Skeletal muscle satellite cell (primary cell): ENCODE measurements around the gene TCP10L. TPM values are rescaled to one million over a fixed set of nuclear protein-coding genes. Genes with fewer than 3 reads are reported as not detected.
A peak's percentile ranks its signal among the peaks of the same experiment; 100 is the strongest.
"Not testable (repeated sequence)": the region's sequence is repeated elsewhere in the genome, so short reads cannot be mapped to it uniquely, and the experiment has no call there.

ENCODE experiments used
- H3K27me3 ChIP-seq: 2 replicates; pipeline ENCODE4 v1.7.0; 2013; ENCODE audit warnings: low read length; ENCODE audit not compliant: control insufficient read depth, insufficient read depth
- H3K36me3 ChIP-seq: 2 replicates; pipeline ENCODE4 v1.7.0; 2013; ENCODE audit warnings: mild to moderate bottlenecking, control low read depth, low read length; ENCODE audit not compliant: insufficient read depth
- H3K4me1 ChIP-seq: 2 replicates; pipeline ENCODE4 v1.7.0; 2013; ENCODE audit warnings: low read length; ENCODE audit not compliant: control insufficient read depth, insufficient read depth
- H3K4me2 ChIP-seq: 2 replicates; pipeline ENCODE4 v1.7.0; 2013; ENCODE audit warnings: mild to moderate bottlenecking, low read length
- H3K4me3 ChIP-seq: 2 replicates; pipeline ENCODE4 v1.7.0; 2013; ENCODE audit warnings: low read length
- H3K9ac ChIP-seq: 2 replicates; pipeline ENCODE4 v1.7.0; 2013; ENCODE audit warnings: mild to moderate bottlenecking, low read depth, low read length, moderate library complexity
- H3K9me3 ChIP-seq: replicated peaks from 2 replicates; pipeline ENCODE4 v1.7.0; 2013; ENCODE audit warnings: mild to moderate bottlenecking, control low read depth, low read length
- small RNA-seq: library from RNA; depleted of rRNA; stranded (forward); fragments of <200 nt; gene quantifications from one replicate; pipeline ENCODE3, GENCODE V24; 2012

Gene TCP10L

GRCh38 chr21:32533611-32534010 lies 51.7 kb downstream of the TCP10L start:
- Histone ChIP-seq H3K9me3 (no peaks in the 10 kb centered on the region), H3K36me3 (no peaks in the 10 kb centered on the region), H3K9ac (no peak overlapping the region), H3K4me3 (no peak overlapping the region), H3K4me1 (no peaks in the 10 kb centered on the region), H3K4me2 (no peak overlapping the region), H3K27me3 (no peaks in the 10 kb centered on the region)

- H3K4me2 ChIP-seq, result no peak overlapping the region
These were observed 52.3 kb downstream of the TCP10L start for GRCh38 chr21:32533053-32533452.

GRCh38 chr21:32532636-32533035 lies 52.7 kb downstream of the TCP10L start:
- no peak overlapping the region for H3K4me2 ChIP-seq
- no peaks in the 10 kb centered on the region for H3K9me3 ChIP-seq

More at GRCh38 chr21:32533053-32533452, 52.3 kb downstream of the TCP10L start:
- Histone ChIP-seq H3K9ac (no peak overlapping the region), H3K9me3 (no peaks in the 10 kb centered on the region), H3K36me3 (no peaks in the 10 kb centered on the region), H3K4me1 (no peaks in the 10 kb centered on the region), H3K4me3 (no peak overlapping the region), H3K27me3 (no peaks in the 10 kb centered on the region)

GRCh38 chr21:32531561-32531960 lies 53.8 kb downstream of the TCP10L start:
- H3K4me2 ChIP-seq, H3K9me3 ChIP-seq, H3K4me1 ChIP-seq, H3K4me3 ChIP-seq, H3K36me3 ChIP-seq, H3K9ac ChIP-seq, H3K27me3 ChIP-seq: not testable (repeated sequence)

More at GRCh38 chr21:32532636-32533035, 52.7 kb downstream of the TCP10L start:
- no peaks in the 10 kb centered on the region for H3K36me3 ChIP-seq
- H3K9ac ChIP-seq, result no peak overlapping the region
- no peaks in the 10 kb centered on the region for H3K27me3 ChIP-seq
- H3K4me1 ChIP-seq, result no peaks in the 10 kb centered on the region
- no peak overlapping the region for H3K4me3 ChIP-seq

- H3K4me2 ChIP-seq, H3K4me3 ChIP-seq, H3K27me3 ChIP-seq: not testable (repeated sequence)
These were observed 54.5 kb downstream of the TCP10L start for GRCh38 chr21:32530809-32531208.

GRCh38 chr21:32529679-32530078 lies 55.6 kb downstream of the TCP10L start:
- Histone ChIP-seq H3K4me2 (no peak overlapping the region), H3K9me3 (no peaks in the 10 kb centered on the region), H3K4me1 (no peaks in the 10 kb centered on the region), H3K27me3 (no peaks in the 10 kb centered on the region), H3K36me3 (no peaks in the 10 kb centered on the region), H3K4me3 (no peak overlapping the region), H3K9ac (no peak overlapping the region)

More at GRCh38 chr21:32530809-32531208, 54.5 kb downstream of the TCP10L start:
- not testable (repeated sequence) for H3K9me3 ChIP-seq, H3K4me1 ChIP-seq, H3K36me3 ChIP-seq, H3K9ac ChIP-seq

GRCh38 chr21:32525282-32525681 lies 60.0 kb downstream of the TCP10L start:
- H3K4me1 ChIP-seq, result peaks cover 27% of the 10 kb centered on the region
- H3K9ac ChIP-seq, result no peak overlapping the region
- no peaks in the 10 kb centered on the region for H3K9me3 ChIP-seq
- H3K4me3 ChIP-seq, result no peak overlapping the region
- no peaks in the 10 kb centered on the region for H3K27me3 ChIP-seq
- H3K36me3 ChIP-seq, result no peaks in the 10 kb centered on the region
- H3K4me2 ChIP-seq, result no peak overlapping the region

GRCh38 chr21:32523988-32524719 lies 61.2 kb downstream of the TCP10L start:
- no peaks in the 10 kb centered on the region for H3K36me3 ChIP-seq
- H3K27me3 ChIP-seq, result no peaks in the 10 kb centered on the region
- H3K9me3 ChIP-seq, result peaks cover 2% of the 10 kb centered on the region
- H3K4me1 ChIP-seq, result peaks cover 27% of the 10 kb centered on the region
- no peak overlapping the region for H3K4me3 ChIP-seq
- H3K9ac ChIP-seq, result peak overlapping the region; percentile 40
- H3K4me2 ChIP-seq, result no peak overlapping the region

Small RNA genes within 50 kb of the gene (small RNA-seq; reads per million reads assigned to genes)
- gene RF00438, result not detected
- gene RNA5SP490, result not detected
